ENCODE results near the gene LIPE.
A peak's percentile ranks its signal among the peaks of the same experiment; 100 is the strongest.
"Not testable (repeated sequence)": the region's sequence is repeated elsewhere in the genome, so short reads cannot be mapped to it uniquely, and the experiment has no call there.

LIPE gene

GRCh38 chr19:42461700-42462324, 34.6 kb upstream of the LIPE start:
- no peak for DNase-seq (ENCODE audit: low read depth in 2 of 2)
- no peak for TF ChIP-seq CTCF (IDR thresholded peaks at IDR 0.05; ENCODE audit: low read depth, low read length)
- no peak overlapping the region for H3K4me3 ChIP-seq (replicated peaks in 1 of 2; ENCODE audit: low read depth in 2 of 2, low read length in 2 of 2)

GRCh38 chr19:42461231-42461630, 34.0 kb upstream of the LIPE start:
- H3K4me3 ChIP-seq (replicated peaks in 1 of 2; ENCODE audit: low read depth in 2 of 2, low read length in 2 of 2); DNase-seq (ENCODE audit: low read depth in 2 of 2): not testable (repeated sequence)

GRCh38 chr19:42459926-42460325, 32.7 kb upstream of the LIPE start:
- no peak for DNase-seq (ENCODE audit: low read depth in 2 of 2)
- no peak overlapping the region for H3K4me3 ChIP-seq (replicated peaks in 1 of 2; ENCODE audit: low read depth in 2 of 2, low read length in 2 of 2)
- no peak for TF ChIP-seq CTCF (IDR thresholded peaks at IDR 0.05; ENCODE audit: low read depth, low read length)

- no peak overlapping the region for H3K4me3 ChIP-seq (replicated peaks in 1 of 2; ENCODE audit: low read depth in 2 of 2, low read length in 2 of 2)
- TF ChIP-seq CTCF (IDR thresholded peaks at IDR 0.05; ENCODE audit: low read depth, low read length) = no peak
- peak in 1 of 2 donors; percentile 9 for DNase-seq (ENCODE audit: low read depth in 2 of 2)
These were observed 28.5 kb upstream of the LIPE start for GRCh38 chr19:42455621-42456081.

- no peak overlapping the region for H3K4me3 ChIP-seq (replicated peaks in 1 of 2; ENCODE audit: low read depth in 2 of 2, low read length in 2 of 2)
- TF ChIP-seq CTCF (IDR thresholded peaks at IDR 0.05; ENCODE audit: low read depth, low read length) = no peak
- no peak for DNase-seq (ENCODE audit: low read depth in 2 of 2)
These were observed 27.9 kb upstream of the LIPE start for GRCh38 chr19:42455086-42455485.

- no peak overlapping the region for H3K4me3 ChIP-seq (replicated peaks in 1 of 2; ENCODE audit: low read depth in 2 of 2, low read length in 2 of 2)
- no peak for TF ChIP-seq CTCF (IDR thresholded peaks at IDR 0.05; ENCODE audit: low read depth, low read length)
- DNase-seq (ENCODE audit: low read depth in 2 of 2) = no peak
These were observed 25.4 kb upstream of the LIPE start for GRCh38 chr19:42452590-42452989.

GRCh38 chr19:42450314-42450934, 23.2 kb upstream of the LIPE start:
- DNase-seq (ENCODE audit: low read depth in 2 of 2) = peak; percentile 91 to 92
- H3K4me3 ChIP-seq (replicated peaks in 1 of 2; ENCODE audit: low read depth in 2 of 2, low read length in 2 of 2) = no peak overlapping the region
- peak; percentile 83 for TF ChIP-seq CTCF (IDR thresholded peaks at IDR 0.05; ENCODE audit: low read depth, low read length)

GRCh38 chr19:42448306-42448705, 21.1 kb upstream of the LIPE start:
- not testable (repeated sequence) for H3K4me3 ChIP-seq (replicated peaks in 1 of 2; ENCODE audit: low read depth in 2 of 2, low read length in 2 of 2); DNase-seq (ENCODE audit: low read depth in 2 of 2)
